Measurements from ENCODE around the gene GNB3. TPM values are rescaled to one million over a fixed set of nuclear protein-coding genes. Genes with fewer than 3 reads are reported as not detected.

The GNB3 gene
- total and polyA plus RNA-seq, 2 of the 4 experiments (the other 2 are of a cell fraction) = 0.72 to 20.5 TPM

DNA sequence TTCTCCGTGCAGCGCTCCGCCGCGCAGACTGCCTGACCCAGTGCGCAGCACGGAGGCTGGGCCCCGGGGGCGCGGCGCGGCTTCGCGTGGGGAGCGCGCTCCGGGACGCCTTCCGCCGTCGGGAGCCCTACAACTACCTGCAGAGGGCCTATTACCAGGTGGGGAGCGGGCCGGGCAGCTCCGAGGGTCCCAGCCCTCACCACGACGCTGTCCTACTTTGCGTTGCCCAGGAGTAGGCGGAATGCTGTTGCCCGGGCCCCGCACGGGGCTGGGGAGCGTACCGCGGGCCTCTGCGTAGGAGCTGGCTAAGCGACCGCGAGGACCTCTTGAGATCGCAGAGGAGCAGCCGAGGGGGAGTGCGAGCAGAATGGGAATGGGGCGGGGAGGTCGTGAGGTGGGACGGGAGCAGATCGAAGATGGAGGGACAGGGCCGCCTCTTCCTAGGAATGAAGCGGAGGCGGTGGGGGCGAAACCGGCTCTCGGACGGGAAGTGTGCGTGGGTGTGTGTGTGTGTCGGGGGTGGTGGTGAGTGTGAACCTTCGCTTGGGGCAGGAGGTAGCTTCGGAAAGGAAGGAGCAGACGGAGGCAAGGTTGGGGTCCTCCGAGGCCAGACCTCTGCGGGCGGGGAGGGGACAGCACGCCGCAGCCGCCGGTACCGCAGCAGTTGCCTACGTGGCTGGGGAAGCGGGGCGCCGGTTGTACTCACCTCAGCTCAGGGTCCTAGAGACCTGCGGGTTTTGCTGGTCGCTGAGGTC lies 11.8 kb upstream of the GNB3 start:
- peak; percentile 50 for DNase-seq
- Histone ChIP-seq H3K56ac (ENCODE audit: extremely low read depth, insufficient read depth, low read length) (peak overlapping the region; percentile 91), H3K36me3 (ENCODE audit: control insufficient read depth, insufficient read depth, low read length) (peaks cover 28% of the 10 kb centered on the region), H4K8ac (ENCODE audit: low read depth in 2 of 2, low read length in 2 of 2) (peak overlapping the region; percentile 78 to 97), H4K91ac (ENCODE audit: insufficient read depth, low read depth, low read length) (peak overlapping the region; percentile 95), H3K4me1 (ENCODE audit: control insufficient read depth, insufficient read depth, low read length) (peaks cover 15% of the 10 kb centered on the region), H3K18ac (ENCODE audit: low read depth, low read length) (peak overlapping the region; percentile 87), H2BK120ac (ENCODE audit: low read depth, low read length) (peak overlapping the region; percentile 70), H2BK15ac (ENCODE audit: low read depth, low read length) (0 out of 3 replicates have a peak overlapping the region, but pooled peaks have one; percentile 47), H4K5ac (ENCODE audit: low read depth, low read length) (peak overlapping the region; percentile 88), H3K9me3 (ENCODE audit: control insufficient read depth, insufficient read depth, low read length) (no peaks in the 10 kb centered on the region), H2BK5ac (ENCODE audit: low read depth, low read length, poor library complexity, severe bottlenecking) (peak overlapping the region; percentile 89), H2AK5ac (ENCODE audit: low read depth, low read length) (peak overlapping the region; percentile 94), H2BK20ac (ENCODE audit: low read depth, low read length) (peak overlapping the region; percentile 49; the same call in 1 of the 2 replicates), H2AFZ (replicated peaks; ENCODE audit: low read length, poor library complexity) (peak overlapping the region; percentile 92), H3K14ac (replicated peaks; ENCODE audit: low read depth, low read length) (peak overlapping the region; percentile 99), H3K9ac (ENCODE audit: low read depth, low read length) (peak overlapping the region; percentile 92), H3K9me1 (ENCODE audit: insufficient read depth, low read length) (peaks cover 6% of the 10 kb centered on the region), H3K23ac (ENCODE audit: low read depth, low read length) (peak overlapping the region; percentile 97), H3K4ac (ENCODE audit: low read depth, low read length) (peak overlapping the region; percentile 97), H2AK9ac (replicated peaks; ENCODE audit: low read depth, low read length, poor library complexity) (peak overlapping the region; percentile 92), H3K79me1 (ENCODE audit: low read depth in 1 of 2, low read length in 2 of 2) (peaks cover 13 to 72% of the 10 kb centered on the region in 2 experiments), H3K27me3 (ENCODE audit: control insufficient read depth, insufficient read depth, low read length) (no peaks in the 10 kb centered on the region), H4K20me1 (ENCODE audit: insufficient read depth, low read length) (peaks cover 9% of the 10 kb centered on the region), H3K4me2 (ENCODE audit: low read depth, low read length) (peak overlapping the region; percentile 85), H3K27ac (ENCODE audit: insufficient read depth, low read length) (peak overlapping the region; percentile 96), H3K4me3 (ENCODE audit: insufficient read depth, low read depth, low read length) (peak overlapping the region; percentile 91)
- WGBS, 2 experiments (ENCODE audit: extremely low coverage in 2 of 2, insufficient read length in 1 of 2) = 0% methylated on average over 52 of the region's 71 CpGs; no CpG with 5 or more reads in 1 of the 2 experiments
- in situ Hi-C loops (cut with MboI; ENCODE audit: low sequenced_read_pairs) = loop anchor here (5.0 to 10.0 kb wide), 2 partner anchors 77 to 214 kb away; partner anchors contain the start of gene MLF2
- ChIA-PET CTCF (no interaction called here), POLR2A (ENCODE audit: unreplicated experiment) (interaction anchor here (0.6 to 1.4 kb wide), 4 partner anchors 22 to 103 kb away, joined by 3 to 5 read pairs (median 4); partner anchors contain the start of genes CDCA3 and TPI1)
- ATAC-seq (ENCODE audit: low read depth) = peak; percentile 35
- BruUV-seq (replicated peaks) = no TSS peak
- intact Hi-C loops (cut with micrococcal nuclease) = loop anchor here (5.0 kb wide), 1 partner anchor 142 kb away; the partner anchor contains the start of gene ZNF384
- dilution Hi-C loops (cut with HindIII; ENCODE audit: low sequenced_read_pairs, unreplicated experiment) = no loop called here
- no peak for TF ChIP-seq NFE2L2 (IDR thresholded peaks at IDR 0.05; ENCODE audit: low read depth, low read length)
- TF ChIP-seq, protein P1, sequence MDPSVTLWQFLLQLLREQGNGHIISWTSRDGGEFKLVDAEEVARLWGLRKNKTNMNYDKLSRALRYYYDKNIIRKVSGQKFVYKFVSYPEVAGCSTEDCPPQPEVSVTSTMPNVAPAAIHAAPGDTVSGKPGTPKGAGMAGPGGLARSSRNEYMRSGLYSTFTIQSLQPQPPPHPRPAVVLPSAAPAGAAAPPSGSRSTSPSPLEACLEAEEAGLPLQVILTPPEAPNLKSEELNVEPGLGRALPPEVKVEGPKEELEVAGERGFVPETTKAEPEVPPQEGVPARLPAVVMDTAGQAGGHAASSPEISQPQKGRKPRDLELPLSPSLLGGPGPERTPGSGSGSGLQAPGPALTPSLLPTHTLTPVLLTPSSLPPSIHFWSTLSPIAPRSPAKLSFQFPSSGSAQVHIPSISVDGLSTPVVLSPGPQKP (IDR thresholded peaks at IDR 0.05; ENCODE audit: borderline replicate concordance, low read depth, low read length) = no peak
- no peak for TF ChIP-seq RAD21 (IDR thresholded peaks at IDR 0.05; ENCODE audit: low read length)
- no peak; the same call in 1 of the 2 replicates for TF ChIP-seq POLR2A (IDR thresholded peaks at IDR 0.05; ENCODE audit: low read depth, low read length)
- TF ChIP-seq, protein P2, sequence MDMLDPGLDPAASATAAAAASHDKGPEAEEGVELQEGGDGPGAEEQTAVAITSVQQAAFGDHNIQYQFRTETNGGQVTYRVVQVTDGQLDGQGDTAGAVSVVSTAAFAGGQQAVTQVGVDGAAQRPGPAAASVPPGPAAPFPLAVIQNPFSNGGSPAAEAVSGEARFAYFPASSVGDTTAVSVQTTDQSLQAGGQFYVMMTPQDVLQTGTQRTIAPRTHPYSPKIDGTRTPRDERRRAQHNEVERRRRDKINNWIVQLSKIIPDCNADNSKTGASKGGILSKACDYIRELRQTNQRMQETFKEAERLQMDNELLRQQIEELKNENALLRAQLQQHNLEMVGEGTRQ (IDR thresholded peaks at IDR 0.05; ENCODE audit: low read depth, low read length) = no peak
- TF ChIP-seq, protein P3, sequence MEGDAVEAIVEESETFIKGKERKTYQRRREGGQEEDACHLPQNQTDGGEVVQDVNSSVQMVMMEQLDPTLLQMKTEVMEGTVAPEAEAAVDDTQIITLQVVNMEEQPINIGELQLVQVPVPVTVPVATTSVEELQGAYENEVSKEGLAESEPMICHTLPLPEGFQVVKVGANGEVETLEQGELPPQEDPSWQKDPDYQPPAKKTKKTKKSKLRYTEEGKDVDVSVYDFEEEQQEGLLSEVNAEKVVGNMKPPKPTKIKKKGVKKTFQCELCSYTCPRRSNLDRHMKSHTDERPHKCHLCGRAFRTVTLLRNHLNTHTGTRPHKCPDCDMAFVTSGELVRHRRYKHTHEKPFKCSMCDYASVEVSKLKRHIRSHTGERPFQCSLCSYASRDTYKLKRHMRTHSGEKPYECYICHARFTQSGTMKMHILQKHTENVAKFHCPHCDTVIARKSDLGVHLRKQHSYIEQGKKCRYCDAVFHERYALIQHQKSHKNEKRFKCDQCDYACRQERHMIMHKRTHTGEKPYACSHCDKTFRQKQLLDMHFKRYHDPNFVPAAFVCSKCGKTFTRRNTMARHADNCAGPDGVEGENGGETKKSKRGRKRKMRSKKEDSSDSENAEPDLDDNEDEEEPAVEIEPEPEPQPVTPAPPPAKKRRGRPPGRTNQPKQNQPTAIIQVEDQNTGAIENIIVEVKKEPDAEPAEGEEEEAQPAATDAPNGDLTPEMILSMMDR (conservative IDR thresholded peaks at IDR 0.05; ENCODE audit: low read depth, low read length) = no peak
- no peak for TF ChIP-seq MAFK (IDR thresholded peaks at IDR 0.05; ENCODE audit: low read depth, low read length)
- no peak for TF ChIP-seq FOS (IDR thresholded peaks at IDR 0.05; ENCODE audit: low read depth, low read length)
- TF ChIP-seq MXI1 (IDR thresholded peaks at IDR 0.05; ENCODE audit: borderline replicate concordance, low read depth, low read length) = no peak
- TF ChIP-seq MAZ (IDR thresholded peaks at IDR 0.05; ENCODE audit: borderline replicate concordance, low read depth, low read length) = no peak; the same call in 1 of the 2 replicates
- no peak for TF ChIP-seq SMC3 (IDR thresholded peaks at IDR 0.05; ENCODE audit: low read depth, low read length)
- no peak for TF ChIP-seq CEBPB (IDR thresholded peaks at IDR 0.05; ENCODE audit: low read depth, low read length)
- no peak for TF ChIP-seq RFX5 (IDR thresholded peaks at IDR 0.05; ENCODE audit: low read depth, low read length)
- no peak for TF ChIP-seq BHLHE40 (IDR thresholded peaks at IDR 0.05; ENCODE audit: low read depth, low read length)
